ENCODE measurements around the gene OR51T1.

Gene OR51T1

GRCh38 chr11:4926608-4927007 lies 44.9 kb downstream of the OR51T1 start:
- DNase-seq (ENCODE audit: low read depth): no peak

Measured in T follicular helper cell (primary cell).